Measurements from ENCODE around the gene WDR81.
A peak's percentile ranks its signal among the peaks of the same experiment; 100 is the strongest.
"Not testable (repeated sequence)": the region's sequence is repeated elsewhere in the genome, so short reads cannot be mapped to it uniquely, and the experiment has no call there.

Gene WDR81

GRCh38 chr17:1764705-1765104 lies 40.2 kb downstream of the WDR81 start:
- ATAC-seq, result not testable (repeated sequence)
- 0 out of 2 replicates have a peak, but pooled peaks have one; percentile 6 for TF ChIP-seq TCF4 (CRISPR knock-in tag; IDR thresholded peaks at IDR 0.05; ENCODE audit: borderline replicate concordance)

- ATAC-seq, result no peak
- TF ChIP-seq SNAI2 (CRISPR knock-in tag; IDR thresholded peaks at IDR 0.05), result no peak
- TF ChIP-seq CREB5 (CRISPR knock-in tag; IDR thresholded peaks at IDR 0.05; ENCODE audit: low read depth), result no peak
- no peak for TF ChIP-seq RARB (CRISPR knock-in tag; IDR thresholded peaks at IDR 0.05)
- TF ChIP-seq ESRRG (CRISPR knock-in tag; IDR thresholded peaks at IDR 0.05), result no peak
- no peak for TF ChIP-seq ISL1 (CRISPR knock-in tag; IDR thresholded peaks at IDR 0.05)
- TF ChIP-seq ZC3H10 (CRISPR knock-in tag; IDR thresholded peaks at IDR 0.05), result no peak
- no peak for TF ChIP-seq TOX (CRISPR knock-in tag; IDR thresholded peaks at IDR 0.05; ENCODE audit: borderline replicate concordance)
- no peak for TF ChIP-seq TCF4 (CRISPR knock-in tag; IDR thresholded peaks at IDR 0.05; ENCODE audit: borderline replicate concordance)
- no peak for TF ChIP-seq ZNF565 (CRISPR knock-in tag; conservative IDR thresholded peaks at IDR 0.05; ENCODE audit: low read depth)
- no peak for TF ChIP-seq BACH2 (CRISPR knock-in tag; IDR thresholded peaks at IDR 0.05; ENCODE audit: borderline replicate concordance)
- no peak for TF ChIP-seq TSHZ2 (CRISPR knock-in tag; IDR thresholded peaks at IDR 0.05)
Observed at GRCh38 chr17:1765576-1765975, 41.1 kb downstream of the WDR81 start.

- ATAC-seq, result no peak
- TF ChIP-seq ISL1 (CRISPR knock-in tag; IDR thresholded peaks at IDR 0.05) (no peak), ESRRG (CRISPR knock-in tag; IDR thresholded peaks at IDR 0.05) (no peak), ZNF565 (CRISPR knock-in tag; conservative IDR thresholded peaks at IDR 0.05; ENCODE audit: low read depth) (no peak), PATZ1 (CRISPR knock-in tag; IDR thresholded peaks at IDR 0.05; ENCODE audit: borderline replicate concordance) (no peak), POU6F1 (CRISPR knock-in tag; IDR thresholded peaks at IDR 0.05; ENCODE audit: borderline replicate concordance, low read depth) (no peak), TOX (CRISPR knock-in tag; IDR thresholded peaks at IDR 0.05; ENCODE audit: borderline replicate concordance) (no peak), SNAI2 (CRISPR knock-in tag; IDR thresholded peaks at IDR 0.05) (no peak), RARB (CRISPR knock-in tag; IDR thresholded peaks at IDR 0.05) (no peak), ZFP3 (CRISPR knock-in tag; IDR thresholded peaks at IDR 0.05) (no peak)
Observed at GRCh38 chr17:1766382-1767135, 42.1 kb downstream of the WDR81 start.

GRCh38 chr17:1767358-1767757 lies 42.9 kb downstream of the WDR81 start:
- no peak for ATAC-seq
- TF ChIP-seq PATZ1 (CRISPR knock-in tag; IDR thresholded peaks at IDR 0.05; ENCODE audit: borderline replicate concordance), result no peak
- no peak for TF ChIP-seq ZC3H10 (CRISPR knock-in tag; IDR thresholded peaks at IDR 0.05)
- TF ChIP-seq PPARA (CRISPR knock-in tag; IDR thresholded peaks at IDR 0.05; ENCODE audit: borderline replicate concordance), result no peak
- TF ChIP-seq BACH2 (CRISPR knock-in tag; IDR thresholded peaks at IDR 0.05; ENCODE audit: borderline replicate concordance), result no peak
- no peak for TF ChIP-seq ZFP30 (CRISPR knock-in tag; IDR thresholded peaks at IDR 0.05)
- TF ChIP-seq CREB5 (CRISPR knock-in tag; IDR thresholded peaks at IDR 0.05; ENCODE audit: low read depth), result no peak
- TF ChIP-seq ZNF70 (CRISPR knock-in tag; IDR thresholded peaks at IDR 0.05), result no peak
- no peak for TF ChIP-seq TSHZ2 (CRISPR knock-in tag; IDR thresholded peaks at IDR 0.05)
- TF ChIP-seq RARB (CRISPR knock-in tag; IDR thresholded peaks at IDR 0.05), result no peak
- no peak for TF ChIP-seq TCF4 (CRISPR knock-in tag; IDR thresholded peaks at IDR 0.05; ENCODE audit: borderline replicate concordance)
- no peak for TF ChIP-seq ZFP3 (CRISPR knock-in tag; IDR thresholded peaks at IDR 0.05)
- no peak for TF ChIP-seq ZNF8 (CRISPR knock-in tag; IDR thresholded peaks at IDR 0.05)
- TF ChIP-seq ZNF565 (CRISPR knock-in tag; conservative IDR thresholded peaks at IDR 0.05; ENCODE audit: low read depth), result no peak
- no peak for TF ChIP-seq GLIS3 (CRISPR knock-in tag; IDR thresholded peaks at IDR 0.05)

All from SK-N-SH treated with all-trans-retinoic acid at 6 μM for 48 hours (cell line).